Measurements from ENCODE around the gene SASH3.

SASH3 gene

GRCh38 chrX:129759576-129760061, 20.1 kb upstream of the SASH3 start:
- DNase-seq (ENCODE audit: low read depth, low spot score), result no peak

- no peak for DNase-seq (ENCODE audit: low read depth, low spot score)
Observed at GRCh38 chrX:129760155-129760554, 19.6 kb upstream of the SASH3 start.

- no peak for DNase-seq (ENCODE audit: low read depth, low spot score)
Observed at GRCh38 chrX:129760981-129761380, 18.8 kb upstream of the SASH3 start.

- no peak for DNase-seq (ENCODE audit: low read depth, low spot score)
Observed at GRCh38 chrX:129761596-129761995, 18.2 kb upstream of the SASH3 start.

- DNase-seq (ENCODE audit: low read depth, low spot score), result no peak
Observed at GRCh38 chrX:129762448-129762847, 17.3 kb upstream of the SASH3 start.

GRCh38 chrX:129763666-129764065, 16.1 kb upstream of the SASH3 start:
- no peak for DNase-seq (ENCODE audit: low read depth, low spot score)

GRCh38 chrX:129768186-129768585, 11.6 kb upstream of the SASH3 start:
- no peak for DNase-seq (ENCODE audit: low read depth, low spot score)

GRCh38 chrX:129768586-129769466, 10.9 kb upstream of the SASH3 start:
- DNase-seq (ENCODE audit: low read depth, low spot score), result no peak

GRCh38 chrX:129769467-129770154, 10.1 kb upstream of the SASH3 start:
- DNase-seq (ENCODE audit: low read depth, low spot score), result peak; percentile 27

- DNase-seq (ENCODE audit: low read depth, low spot score), result no peak
Observed at GRCh38 chrX:129771266-129771995, 8.3 kb upstream of the SASH3 start.

GRCh38 chrX:129772796-129773431, 6.8 kb upstream of the SASH3 start:
- DNase-seq (ENCODE audit: low read depth, low spot score), result no peak

- DNase-seq (ENCODE audit: low read depth, low spot score), result no peak
Observed at GRCh38 chrX:129773649-129774458, 5.9 kb upstream of the SASH3 start.

- DNase-seq (ENCODE audit: low read depth, low spot score), result no peak
Observed at GRCh38 chrX:129777218-129778030, 2.3 kb upstream of the SASH3 start.

GRCh38 chrX:129779086-129779672, 570 bp upstream of the SASH3 start:
- no peak for DNase-seq (ENCODE audit: low read depth, low spot score)

- no peak for DNase-seq (ENCODE audit: low read depth, low spot score)
Observed at GRCh38 chrX:129780441-129781105, 824 bp downstream of the SASH3 start.

- DNase-seq (ENCODE audit: low read depth, low spot score), result peak; percentile 55
Observed at GRCh38 chrX:129781134-129781672, 1.5 kb downstream of the SASH3 start.

- no peak for DNase-seq (ENCODE audit: low read depth, low spot score)
Observed at GRCh38 chrX:129781680-129782495, 2.1 kb downstream of the SASH3 start.

- DNase-seq (ENCODE audit: low read depth, low spot score), result no peak
Observed at GRCh38 chrX:129782706-129783105, 3.0 kb downstream of the SASH3 start.

Data from activated naive CD8-positive, alpha-beta T cell treated with anti-CD3 and anti-CD28 coated beads, Interleukin-2, amount 50 U/mL, for 16 hours (primary cell).